Type B pancreatic cell (in vitro differentiated cells): ENCODE results near the gene VAMP4. TPM values are rescaled to one million over a fixed set of nuclear protein-coding genes. Genes with fewer than 3 reads are reported as not detected.

Experiments
- DNase-seq: peaks from one replicate; pipeline ENCODE4 v3.0.0; 2021; ENCODE audit warnings: mixed read lengths; ENCODE audit not compliant: unreplicated experiment; ENCODE audit errors: extremely low spot score
- H3K27ac Mint-ChIP-seq: 2 replicates; pipeline ENCODE4 v1.8.0; 2021; ENCODE audit warnings: mild to moderate bottlenecking, mixed read lengths
- H3K27me3 Mint-ChIP-seq: 2 replicates; pipeline ENCODE4 v1.8.0; 2021; ENCODE audit warnings: mixed read lengths
- H3K36me3 Mint-ChIP-seq: 2 replicates; pipeline ENCODE4 v1.8.0; 2021; ENCODE audit warnings: mixed read lengths
- H3K4me1 Mint-ChIP-seq: one replicate; pipeline ENCODE4 v1.8.0; 2021; ENCODE audit warnings: mixed read lengths; ENCODE audit not compliant: unreplicated experiment
- H3K4me3 Mint-ChIP-seq: 2 replicates; pipeline ENCODE4 v1.8.0; 2021; ENCODE audit warnings: mild to moderate bottlenecking, mixed read lengths
- H3K9me3 Mint-ChIP-seq: 2 replicates; pipeline ENCODE4 v1.8.0; 2021; ENCODE audit warnings: mixed read lengths
- total RNA-seq: library from RNA; stranded (reverse); gene quantifications from 2 replicates; pipeline ENCODE4 v1.2.1, GENCODE V29; 2021; ENCODE audit warnings: low replicate concordance
- TF ChIP-seq, protein P1 (sequence below): fragments of 200-600 bp; sonication (generic); conservative IDR thresholded peaks from 2 replicates; pipeline ENCODE4 v1.5.0; 2021; ENCODE audit warnings: antibody characterized with exemption, mild to moderate bottlenecking

The VAMP4 gene
- total RNA-seq, 1 donor from 2014 or later: 10.2 TPM

DNA sequence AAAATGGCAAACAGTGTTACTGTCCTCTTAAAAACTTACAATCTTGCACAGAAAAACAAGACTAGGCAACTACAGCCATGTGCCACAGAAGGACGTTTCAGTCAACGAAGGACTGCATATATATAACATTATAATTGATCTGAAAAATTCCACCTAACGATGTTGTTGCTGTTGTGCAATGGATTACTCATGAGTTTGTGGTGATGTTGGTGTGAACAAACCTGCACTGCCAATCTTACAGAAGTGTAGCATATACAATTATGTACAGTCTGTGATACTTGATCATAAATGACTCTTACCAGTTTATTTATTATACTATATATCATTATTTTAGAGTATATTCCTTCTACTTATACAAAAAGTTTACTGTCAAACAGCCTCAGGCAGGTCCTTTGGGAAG is 6.8 kb upstream of the VAMP4 start:
- no peaks in the 10 kb centered on the region for H3K27me3 Mint-ChIP-seq
- H3K4me1 Mint-ChIP-seq: peaks cover 7% of the 10 kb centered on the region
- TF ChIP-seq, protein P1, sequence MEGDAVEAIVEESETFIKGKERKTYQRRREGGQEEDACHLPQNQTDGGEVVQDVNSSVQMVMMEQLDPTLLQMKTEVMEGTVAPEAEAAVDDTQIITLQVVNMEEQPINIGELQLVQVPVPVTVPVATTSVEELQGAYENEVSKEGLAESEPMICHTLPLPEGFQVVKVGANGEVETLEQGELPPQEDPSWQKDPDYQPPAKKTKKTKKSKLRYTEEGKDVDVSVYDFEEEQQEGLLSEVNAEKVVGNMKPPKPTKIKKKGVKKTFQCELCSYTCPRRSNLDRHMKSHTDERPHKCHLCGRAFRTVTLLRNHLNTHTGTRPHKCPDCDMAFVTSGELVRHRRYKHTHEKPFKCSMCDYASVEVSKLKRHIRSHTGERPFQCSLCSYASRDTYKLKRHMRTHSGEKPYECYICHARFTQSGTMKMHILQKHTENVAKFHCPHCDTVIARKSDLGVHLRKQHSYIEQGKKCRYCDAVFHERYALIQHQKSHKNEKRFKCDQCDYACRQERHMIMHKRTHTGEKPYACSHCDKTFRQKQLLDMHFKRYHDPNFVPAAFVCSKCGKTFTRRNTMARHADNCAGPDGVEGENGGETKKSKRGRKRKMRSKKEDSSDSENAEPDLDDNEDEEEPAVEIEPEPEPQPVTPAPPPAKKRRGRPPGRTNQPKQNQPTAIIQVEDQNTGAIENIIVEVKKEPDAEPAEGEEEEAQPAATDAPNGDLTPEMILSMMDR: no peak
- no peaks in the 10 kb centered on the region for H3K9me3 Mint-ChIP-seq
- no peak for DNase-seq
- no peak overlapping the region for H3K27ac Mint-ChIP-seq
- H3K4me3 Mint-ChIP-seq: no peak overlapping the region
- H3K36me3 Mint-ChIP-seq: no peaks in the 10 kb centered on the region

GRCh38 chr1:171744986-171745385 is 3.1 kb upstream of the VAMP4 start:
- no peak overlapping the region for H3K4me3 Mint-ChIP-seq
- peaks cover 3% of the 10 kb centered on the region for H3K36me3 Mint-ChIP-seq
- no peaks in the 10 kb centered on the region for H3K27me3 Mint-ChIP-seq
- no peak overlapping the region for H3K27ac Mint-ChIP-seq
- no peak for DNase-seq
- TF ChIP-seq, protein P1: no peak
- no peaks in the 10 kb centered on the region for H3K9me3 Mint-ChIP-seq
- peaks cover 36% of the 10 kb centered on the region for H3K4me1 Mint-ChIP-seq

GRCh38 chr1:171743081-171743870 is 1.4 kb upstream of the VAMP4 start:
- Mint-ChIP-seq H3K4me3 (peak overlapping the region; percentile 100), H3K27me3 (no peaks in the 10 kb centered on the region), H3K4me1 (peaks cover 39% of the 10 kb centered on the region), H3K27ac (peak overlapping the region; percentile 97), H3K9me3 (no peaks in the 10 kb centered on the region), H3K36me3 (peaks cover 3% of the 10 kb centered on the region)
- DNase-seq: no peak
- TF ChIP-seq, protein P1: no peak

DNA sequence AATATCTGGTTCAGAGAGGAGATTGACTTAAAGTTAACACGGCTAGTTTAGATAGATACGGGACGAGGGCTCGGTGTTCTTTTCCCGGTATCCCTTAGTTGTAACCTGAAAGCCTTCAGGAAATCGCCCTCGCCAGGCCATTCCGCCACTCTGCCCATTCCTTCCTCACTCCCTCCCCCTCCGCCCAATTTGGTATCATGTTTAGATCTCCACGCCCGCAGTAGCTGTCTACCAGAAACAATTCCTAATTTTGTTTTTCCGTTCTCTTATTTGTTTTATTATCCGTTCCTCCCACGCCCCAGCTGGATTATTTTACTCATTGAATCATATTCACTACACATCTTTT is 685 bp upstream of the VAMP4 start:
- no peaks in the 10 kb centered on the region for H3K9me3 Mint-ChIP-seq
- DNase-seq: no peak

DNA sequence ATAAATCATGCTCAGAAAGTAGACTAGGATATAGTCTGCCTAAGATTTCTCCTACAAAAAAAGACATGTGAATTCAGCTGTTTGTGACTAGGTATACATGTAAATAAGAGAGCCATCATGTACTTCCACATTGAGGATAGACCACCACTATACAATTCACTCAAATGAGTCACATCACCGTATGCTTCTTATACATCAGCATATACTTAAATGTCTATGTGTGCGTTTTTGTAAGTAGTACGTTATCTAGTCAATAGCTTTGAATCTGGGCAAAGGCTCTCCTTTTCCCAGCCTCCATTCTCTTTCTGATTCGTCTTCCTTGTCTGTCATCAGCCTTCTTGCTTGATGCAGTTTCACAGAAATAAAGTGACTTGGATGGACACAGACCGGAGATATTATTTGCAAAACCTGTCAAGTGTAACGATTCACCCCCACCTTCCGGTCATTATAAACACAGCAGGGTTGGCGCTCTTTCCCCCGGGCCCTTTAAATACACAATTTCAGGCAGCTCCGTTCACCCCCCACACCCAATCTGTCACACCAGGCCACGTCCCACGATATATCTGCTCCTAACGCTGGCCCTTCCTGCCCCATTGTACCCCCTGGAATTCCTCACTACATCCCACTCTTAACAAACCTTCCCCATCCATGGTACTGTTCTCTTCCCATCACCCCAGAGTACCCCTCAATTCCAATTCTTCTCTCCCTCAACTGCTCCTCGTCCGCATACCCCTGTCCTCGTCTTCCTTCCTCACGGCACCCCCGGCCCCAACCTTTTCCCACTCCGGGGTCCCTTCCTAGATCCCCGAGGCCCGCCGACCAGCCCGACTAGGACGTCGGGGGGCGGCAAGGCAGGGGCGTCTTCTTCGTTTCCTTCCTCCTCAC is 636 bp downstream of the VAMP4 start:
- H3K9me3 Mint-ChIP-seq: no peaks in the 10 kb centered on the region
- no peak for DNase-seq
- no peaks in the 10 kb centered on the region for H3K27me3 Mint-ChIP-seq
- TF ChIP-seq, protein P1: peak; percentile 45
- peaks cover 6% of the 10 kb centered on the region for H3K36me3 Mint-ChIP-seq
- peak overlapping the region; percentile 100 for H3K4me3 Mint-ChIP-seq
- H3K4me1 Mint-ChIP-seq: peaks cover 39% of the 10 kb centered on the region
- peak overlapping the region; percentile 97 for H3K27ac Mint-ChIP-seq

More for the DNA sequence above, 685 bp upstream of the VAMP4 start:
- Mint-ChIP-seq H3K4me3 (peak overlapping the region; percentile 100), H3K36me3 (peaks cover 3% of the 10 kb centered on the region), H3K27ac (peak overlapping the region; percentile 97), H3K27me3 (no peaks in the 10 kb centered on the region), H3K4me1 (peaks cover 39% of the 10 kb centered on the region)
- TF ChIP-seq, protein P1: no peak
